Trophoblast cell (in vitro differentiated cells and primary cell): ENCODE measurements around the gene ATP6V0B.

ENCODE experiments used
- DNase-seq, 2 donors: peaks; one replicate each; pipeline ENCODE4 v3.0.0-alpha.2; 2016
- H2AFZ ChIP-seq: 2 replicates; pipeline ENCODE4 v1.6.1; 2013; ENCODE audit warnings: low read length, moderate library complexity, mild to moderate bottlenecking; ENCODE audit not compliant: insufficient read depth, poor library complexity
- H2AK5ac ChIP-seq: 2 replicates; pipeline ENCODE4 v1.6.1; 2013; ENCODE audit warnings: mild to moderate bottlenecking, low read length
- H2BK120ac ChIP-seq: 2 replicates; pipeline ENCODE4 v1.6.1; 2013; ENCODE audit warnings: low read length, mild to moderate bottlenecking, moderate library complexity; ENCODE audit not compliant: insufficient read depth, poor library complexity
- H2BK12ac ChIP-seq: 2 replicates; pipeline ENCODE4 v1.6.1; 2013; ENCODE audit warnings: mild to moderate bottlenecking, low read length, moderate library complexity
- H2BK5ac ChIP-seq: 2 replicates; pipeline ENCODE4 v1.6.1; 2013; ENCODE audit warnings: low read length, low read depth, moderate library complexity, mild to moderate bottlenecking; ENCODE audit not compliant: poor library complexity
- H3K14ac ChIP-seq: 2 replicates; pipeline ENCODE4 v1.6.1; 2013; ENCODE audit warnings: mild to moderate bottlenecking, low read length
- H3K18ac ChIP-seq: 2 replicates; pipeline ENCODE4 v1.6.1; 2013; ENCODE audit warnings: mild to moderate bottlenecking, low read length
- H3K23ac ChIP-seq: 2 replicates; pipeline ENCODE4 v1.6.1; 2013; ENCODE audit warnings: low read length
- H3K27ac ChIP-seq: 2 replicates; pipeline ENCODE4 v1.5.1; 2013; ENCODE audit warnings: low read depth, mild to moderate bottlenecking, inconsistent platforms, low read length, moderate library complexity
- H3K27me3 ChIP-seq: 2 replicates; pipeline ENCODE4 v1.6.1; 2013; ENCODE audit warnings: inconsistent platforms, mild to moderate bottlenecking, low read length, moderate library complexity; ENCODE audit not compliant: insufficient read depth
- H3K36me3 ChIP-seq, 2 experiments: 1 replicate in 1 of 2; 2 replicates in 1 of 2; pipeline ENCODE4 v1.6.1; 2013; ENCODE audit warnings: low read length in 2 of 2, mild to moderate bottlenecking in 2 of 2, moderate library complexity in 1 of 2; ENCODE audit not compliant: insufficient read depth in 2 of 2, control insufficient read depth in 1 of 2
- H3K4ac ChIP-seq: 2 replicates; pipeline ENCODE4 v1.6.1; 2013; ENCODE audit warnings: low read depth, mild to moderate bottlenecking, low read length, moderate library complexity
- H3K4me1 ChIP-seq, 2 experiments: 1 replicate in 1 of 2; 2 replicates in 1 of 2; pipeline ENCODE4 v1.6.1; 2013; ENCODE audit warnings: low read length in 2 of 2, mild to moderate bottlenecking in 2 of 2, moderate library complexity in 1 of 2; ENCODE audit not compliant: insufficient read depth in 2 of 2, control insufficient read depth in 1 of 2
- H3K4me2 ChIP-seq: 2 replicates; pipeline ENCODE4 v1.6.1; 2013; ENCODE audit warnings: inconsistent platforms, mild to moderate bottlenecking, low read length, moderate library complexity
- H3K4me3 ChIP-seq: 2 replicates; pipeline ENCODE4 v1.5.1; 2013; ENCODE audit warnings: mild to moderate bottlenecking, low read depth, low read length, inconsistent platforms
- H3K79me1 ChIP-seq: one replicate; pipeline ENCODE4 v1.6.1; 2013; ENCODE audit warnings: low read length
- H3K79me2 ChIP-seq: 2 replicates; pipeline ENCODE4 v1.6.1; 2013; ENCODE audit warnings: low read length, mild to moderate bottlenecking; ENCODE audit not compliant: control insufficient read depth, insufficient read depth, poor library complexity
- H3K9ac ChIP-seq: 2 replicates; pipeline ENCODE4 v1.6.1; 2013; ENCODE audit warnings: mild to moderate bottlenecking, low read length
- H3K9me3 ChIP-seq: 2 replicates; pipeline ENCODE4 v1.6.1; 2013; ENCODE audit warnings: low read depth, mild to moderate bottlenecking, control low read depth, inconsistent platforms, low read length; ENCODE audit not compliant: insufficient read depth
- H4K12ac ChIP-seq: 2 replicates; pipeline ENCODE4 v1.6.1; 2013; ENCODE audit warnings: low read depth, mild to moderate bottlenecking, low read length, moderate library complexity
- H4K8ac ChIP-seq: 2 replicates; pipeline ENCODE4 v1.6.1; 2013; ENCODE audit warnings: low read depth, mild to moderate bottlenecking, low read length, moderate library complexity
- H4K91ac ChIP-seq: one replicate; pipeline ENCODE4 v1.6.1; 2013; ENCODE audit warnings: low read depth, mild to moderate bottlenecking, low read length, moderate library complexity
- WGBS: extraction: QIAGEN DNeasy Blood & Tissue Kit; methylation state at CpG from one replicate; pipeline ENCODE4 v1.1.7; 2013; ENCODE audit warnings: missing lambda C conversion rate; ENCODE audit not compliant: insufficient read length, insufficient coverage; ENCODE audit errors: extremely low coverage; 5-methylcytosine and 5-hydroxymethylcytosine counted together

Gene ATP6V0B

GRCh38 chr1:43958351-43959255 is 16.2 kb upstream of the ATP6V0B start:
- H4K91ac ChIP-seq: no peak overlapping the region
- no peak overlapping the region for H3K9ac ChIP-seq

GRCh38 chr1:43960798-43961197 is 14.0 kb upstream of the ATP6V0B start:
- no peaks in the 10 kb centered on the region for H3K79me2 ChIP-seq
- H2BK12ac ChIP-seq: no peak overlapping the region
- H3K14ac ChIP-seq: no peak overlapping the region
- no peak for DNase-seq
- H2BK5ac ChIP-seq: no peak overlapping the region
- H3K27me3 ChIP-seq: no peaks in the 10 kb centered on the region
- H3K23ac ChIP-seq: no peak overlapping the region
- H3K4me1 ChIP-seq: no peaks in the 10 kb centered on the region
- H3K79me1 ChIP-seq: no peaks in the 10 kb centered on the region
- peaks cover 43 to 51% of the 10 kb centered on the region in 2 experiments for H3K36me3 ChIP-seq
- H3K27ac ChIP-seq: no peak overlapping the region
- H2BK120ac ChIP-seq: no peak overlapping the region
- no peak overlapping the region for H4K12ac ChIP-seq
- no peak overlapping the region for H2AK5ac ChIP-seq
- no peaks in the 10 kb centered on the region for H3K9me3 ChIP-seq
- H3K18ac ChIP-seq: no peak overlapping the region
- no peak overlapping the region for H3K4me2 ChIP-seq
- H3K4ac ChIP-seq: no peak overlapping the region
- no peak overlapping the region for H4K8ac ChIP-seq
- H4K91ac ChIP-seq: no peak overlapping the region
- H3K4me3 ChIP-seq: no peak overlapping the region
- no peak overlapping the region for H3K9ac ChIP-seq
- H2AFZ ChIP-seq: no peak overlapping the region
- WGBS: no CpG with 5 or more reads among the region's 8 CpGs

More at GRCh38 chr1:43958351-43959255, 16.2 kb upstream of the ATP6V0B start:
- H3K27me3 ChIP-seq: no peaks in the 10 kb centered on the region
- no peak overlapping the region for H4K12ac ChIP-seq
- H3K79me1 ChIP-seq: no peaks in the 10 kb centered on the region
- no peak overlapping the region for H2BK120ac ChIP-seq
- H3K4me3 ChIP-seq: no peak overlapping the region
- H2BK5ac ChIP-seq: no peak overlapping the region
- no peak overlapping the region for H3K14ac ChIP-seq
- H3K79me2 ChIP-seq: no peaks in the 10 kb centered on the region
- no peaks in the 10 kb centered on the region for H3K9me3 ChIP-seq
- no peak overlapping the region for H3K27ac ChIP-seq
- no peak for DNase-seq
- H3K23ac ChIP-seq: no peak overlapping the region
- no peaks in the 10 kb centered on the region for H3K4me1 ChIP-seq
- H2AFZ ChIP-seq: no peak overlapping the region
- peaks cover 40 to 49% of the 10 kb centered on the region in 2 experiments for H3K36me3 ChIP-seq
- H3K4ac ChIP-seq: no peak overlapping the region
- H2AK5ac ChIP-seq: no peak overlapping the region
- WGBS: no CpG with 5 or more reads among the region's 9 CpGs
- no peak overlapping the region for H2BK12ac ChIP-seq
- H3K18ac ChIP-seq: no peak overlapping the region
- H3K4me2 ChIP-seq: no peak overlapping the region
- no peak overlapping the region for H4K8ac ChIP-seq

GRCh38 chr1:43961692-43962091 is 13.1 kb upstream of the ATP6V0B start:
- no peak overlapping the region for H2BK120ac ChIP-seq
- H3K27ac ChIP-seq: no peak overlapping the region
- no peaks in the 10 kb centered on the region for H3K79me2 ChIP-seq
- H3K4me3 ChIP-seq: no peak overlapping the region
- no peaks in the 10 kb centered on the region for H3K4me1 ChIP-seq
- no peak overlapping the region for H3K23ac ChIP-seq
- H3K14ac ChIP-seq: no peak overlapping the region
- H3K4ac ChIP-seq: no peak overlapping the region
- no peak overlapping the region for H2BK12ac ChIP-seq
- WGBS: no CpG with 5 or more reads among the region's 3 CpGs
- H3K9me3 ChIP-seq: no peaks in the 10 kb centered on the region
- no peaks in the 10 kb centered on the region for H3K27me3 ChIP-seq
- H2AK5ac ChIP-seq: no peak overlapping the region
- no peak for DNase-seq
- H3K9ac ChIP-seq: no peak overlapping the region
- peaks cover 41 to 55% of the 10 kb centered on the region in 2 experiments for H3K36me3 ChIP-seq
- no peak overlapping the region for H4K8ac ChIP-seq
- no peak overlapping the region for H2AFZ ChIP-seq
- H4K12ac ChIP-seq: no peak overlapping the region
- H4K91ac ChIP-seq: no peak overlapping the region
- no peak overlapping the region for H3K4me2 ChIP-seq
- H3K18ac ChIP-seq: no peak overlapping the region
- H2BK5ac ChIP-seq: no peak overlapping the region
- H3K79me1 ChIP-seq: no peaks in the 10 kb centered on the region

GRCh38 chr1:43962324-43962723 is 12.4 kb upstream of the ATP6V0B start:
- Histone ChIP-seq H2BK5ac (no peak overlapping the region), H2BK12ac (no peak overlapping the region)

More at GRCh38 chr1:43962324-43962723, 12.4 kb upstream of the ATP6V0B start:
- Histone ChIP-seq H4K91ac (no peak overlapping the region), H3K9me3 (no peaks in the 10 kb centered on the region), H3K79me1 (no peaks in the 10 kb centered on the region), H3K9ac (no peak overlapping the region), H3K23ac (no peak overlapping the region), H3K18ac (no peak overlapping the region), H3K4me1 (no peaks in the 10 kb centered on the region), H4K8ac (no peak overlapping the region), H2AK5ac (no peak overlapping the region), H3K79me2 (no peaks in the 10 kb centered on the region), H3K14ac (no peak overlapping the region), H3K4me2 (no peak overlapping the region), H3K27ac (no peak overlapping the region), H4K12ac (no peak overlapping the region), H2AFZ (no peak overlapping the region), H3K27me3 (no peaks in the 10 kb centered on the region), H3K36me3 (peaks cover 44 to 54% of the 10 kb centered on the region in 2 experiments), H3K4me3 (no peak overlapping the region), H2BK120ac (no peak overlapping the region), H3K4ac (no peak overlapping the region)
- no CpG with 5 or more reads among the region's 2 CpGs for WGBS
- DNase-seq: no peak
